GM23338 (cell line): Measurements from ENCODE around the gene SLC6A18. TPM values are rescaled to one million over a fixed set of nuclear protein-coding genes. Genes with fewer than 3 reads are reported as not detected.

Experiments used
- ATAC-seq: fragments of 200-7000 bp; cut with Tn5 transposase; 3 replicates; pipeline ENCODE4 v1.9.1; 2020
- DNase-seq: peaks from one replicate; pipeline ENCODE4 v3.0.0-alpha.2; 2015; ENCODE audit warnings: low spot score
- H2AFZ ChIP-seq: fragments of 200-600 bp; sonication (generic); 2 replicates; pipeline ENCODE4 v1.8.0; 2016; ENCODE audit warnings: antibody characterized with exemption, mild to moderate bottlenecking, moderate library complexity
- H3F3A ChIP-seq: fragments of 200-600 bp; sonication (generic); replicated peaks from 2 replicates; pipeline ENCODE4 v1.8.0; 2017; ENCODE audit warnings: antibody characterized with exemption, mixed run types, low read depth
- H3K27ac ChIP-seq: fragments of 200-600 bp; sonication (generic); 2 replicates; pipeline ENCODE4 v1.6.1; 2016; ENCODE audit warnings: low read depth
- H3K27me3 ChIP-seq: fragments of 200-600 bp; sonication (generic); 2 replicates; pipeline ENCODE4 v1.8.0; 2016; ENCODE audit warnings: mild to moderate bottlenecking, mixed run types, moderate library complexity; ENCODE audit not compliant: insufficient read depth
- H3K36me3 ChIP-seq: fragments of 200-600 bp; sonication (generic); 2 replicates; pipeline ENCODE4 v1.8.0; 2016; ENCODE audit warnings: mild to moderate bottlenecking; ENCODE audit not compliant: insufficient read depth
- H3K4me1 ChIP-seq: fragments of 200-600 bp; sonication (generic); 2 replicates; pipeline ENCODE4 v1.8.0; 2016; ENCODE audit warnings: mild to moderate bottlenecking, moderate library complexity; ENCODE audit not compliant: insufficient read depth
- H3K4me2 ChIP-seq: fragments of 200-600 bp; sonication (generic); 2 replicates; pipeline ENCODE4 v1.7.1; 2017; ENCODE audit warnings: mixed run types
- H3K4me3 ChIP-seq: fragments of 200-600 bp; sonication (generic); 2 replicates; pipeline ENCODE4 v1.6.1; 2016; ENCODE audit warnings: mixed run types
- H3K79me2 ChIP-seq: fragments of 200-600 bp; sonication (generic); replicated peaks from 2 replicates; pipeline ENCODE4 v1.8.0; 2017; ENCODE audit warnings: mild to moderate bottlenecking; ENCODE audit not compliant: insufficient read depth
- H3K9me2 ChIP-seq: fragments of 200-600 bp; sonication (generic); 2 replicates; pipeline ENCODE4 v1.8.0; 2017; ENCODE audit not compliant: insufficient read depth
- H4K20me1 ChIP-seq: fragments of 200-600 bp; sonication (generic); replicated peaks from 2 replicates; pipeline ENCODE4 v1.8.0; 2017; ENCODE audit warnings: mild to moderate bottlenecking; ENCODE audit not compliant: insufficient read depth
- H3K27ac Mint-ChIP-seq: 2 replicates; pipeline ENCODE4 v1.8.0; 2020; ENCODE audit warnings: inconsistent platforms, mild to moderate bottlenecking, moderate library complexity, mixed read lengths
- H3K27me3 Mint-ChIP-seq: 3 replicates; pipeline ENCODE4 v1.8.0; 2022; ENCODE audit warnings: low read depth, mild to moderate bottlenecking, moderate library complexity, mixed read lengths, inconsistent platforms; ENCODE audit not compliant: insufficient read depth, poor library complexity
- H3K36me3 Mint-ChIP-seq: 3 replicates; pipeline ENCODE4 v1.8.0; 2021; ENCODE audit warnings: low read depth, mild to moderate bottlenecking, inconsistent platforms, moderate library complexity, mixed read lengths
- H3K4me1 Mint-ChIP-seq: 3 replicates; pipeline ENCODE4 v1.8.0; 2020; ENCODE audit warnings: mild to moderate bottlenecking, inconsistent platforms, mixed read lengths
- H3K4me3 Mint-ChIP-seq: 3 replicates; pipeline ENCODE4 v1.8.0; 2021; ENCODE audit warnings: moderate library complexity, mild to moderate bottlenecking, inconsistent platforms, mixed read lengths
- H3K9me3 Mint-ChIP-seq: 3 replicates; pipeline ENCODE4 v1.8.0; 2020; ENCODE audit warnings: moderate library complexity, mild to moderate bottlenecking, inconsistent platforms, mixed read lengths
- CREB1 ChIP-seq: fragments of 250-450 bp; sonication (Bioruptor Pico); IDR thresholded peaks from 2 replicates; pipeline ENCODE4 v1.5.0; 2020; ENCODE audit warnings: low read depth, mild to moderate bottlenecking, moderate library complexity
- CTCF ChIP-seq, 2 experiments: fragments of 200-600 bp in 1 of 2; sonication (generic) in 1 of 2; conservative IDR thresholded peaks; 2 replicates each; pipeline versions ENCODE4 v1.5.1 to v1.6.1; 2016 to 2017; ENCODE audit warnings: antibody characterized with exemption in 2 of 2, low read depth in 2 of 2, mild to moderate bottlenecking in 2 of 2, moderate library complexity in 1 of 2
- EZH2phosphoT487 ChIP-seq: fragments of 200-600 bp; sonication (generic); IDR thresholded peaks from one replicate; pipeline ENCODE4 v1.8.1; 2018; ENCODE audit warnings: antibody characterized with exemption; ENCODE audit not compliant: unreplicated experiment
- JUNB ChIP-seq: IDR thresholded peaks from one replicate; pipeline ENCODE4 v1.6.1; 2016; ENCODE audit warnings: antibody characterized with exemption; ENCODE audit not compliant: unreplicated experiment
- NANOG ChIP-seq: IDR thresholded peaks from 2 replicates; pipeline ENCODE4 v1.6.1; 2016; ENCODE audit warnings: antibody characterized with exemption, borderline replicate concordance
- POLR2AphosphoS5 ChIP-seq: IDR thresholded peaks from 2 replicates; pipeline ENCODE4 v1.6.1; 2016; ENCODE audit warnings: antibody characterized with exemption, low read depth
- REST ChIP-seq: IDR thresholded peaks from one replicate; pipeline ENCODE4 v1.6.1; 2018; ENCODE audit warnings: antibody characterized with exemption; ENCODE audit not compliant: unreplicated experiment
- STAT1 ChIP-seq: IDR thresholded peaks from one replicate; pipeline ENCODE4 v1.6.1; 2016; ENCODE audit warnings: antibody characterized with exemption; ENCODE audit not compliant: unreplicated experiment
- ZNF331 ChIP-seq: fragments of 250-450 bp; sonication (Bioruptor Pico); IDR thresholded peaks from 2 replicates; pipeline ENCODE4 v1.5.0; 2020; ENCODE audit warnings: low read depth, mild to moderate bottlenecking, moderate library complexity
- ZNF462 ChIP-seq: fragments of 250-450 bp; sonication (Bioruptor Pico); IDR thresholded peaks from 2 replicates; pipeline ENCODE4 v1.5.0; 2020; ENCODE audit warnings: mild to moderate bottlenecking, moderate library complexity
- polyA plus RNA-seq: library from polyadenylated mRNA; unstranded; fragments of >200 nt; fragmentation: Nextera tagmentation; extraction: Ambion mirVana; gene quantifications from 2 replicates; pipeline ENCODE4 v1.2.1, GENCODE V29; 2016
- total RNA-seq: library from RNA; depleted of rRNA; stranded (reverse); fragments of >200 nt; shearing (Covaris generic); gene quantifications from 2 replicates; pipeline ENCODE4 v1.2.3, GENCODE V29; 2014

SLC6A18 gene
- total and polyA plus RNA-seq, 2 experiments from 2014 or later: not detected

- TF ChIP-seq ZNF331 (CRISPR knock-in tag): no peak
- TF ChIP-seq REST: no peak
- TF ChIP-seq EZH2phosphoT487: no peak
- no peak for TF ChIP-seq CREB1 (CRISPR knock-in tag)
- TF ChIP-seq STAT1: no peak
- no peak for TF ChIP-seq POLR2AphosphoS5
Observed at GRCh38 chr5:1190278-1190677, 34.9 kb upstream of the SLC6A18 start (continued).

- H3K27ac ChIP-seq: no peak overlapping the region
- Mint-ChIP-seq H3K36me3 (no peaks in the 10 kb centered on the region), H3K27ac (no peak overlapping the region), H3K4me3 (no peak overlapping the region), H3K4me1 (no peaks in the 10 kb centered on the region), H3K27me3 (peaks cover 11% of the 10 kb centered on the region), H3K9me3 (no peaks in the 10 kb centered on the region)
- DNase-seq: no peak
- no peaks in the 10 kb centered on the region for H3K36me3 ChIP-seq
- no peak overlapping the region for H2AFZ ChIP-seq
- no peaks in the 10 kb centered on the region for H4K20me1 ChIP-seq
- H3F3A ChIP-seq: no peaks in the 10 kb centered on the region
- no peaks in the 10 kb centered on the region for H3K4me1 ChIP-seq
- peak; percentile 54 for ATAC-seq
- no peak overlapping the region for H3K4me2 ChIP-seq
- no peaks in the 10 kb centered on the region for H3K9me2 ChIP-seq
- H3K79me2 ChIP-seq: no peaks in the 10 kb centered on the region
- H3K27me3 ChIP-seq: no peaks in the 10 kb centered on the region
- H3K4me3 ChIP-seq: no peak overlapping the region
- TF ChIP-seq POLR2AphosphoS5: no peak
- no peak for TF ChIP-seq ZNF462 (CRISPR knock-in tag)
- no peak for TF ChIP-seq ZNF331 (CRISPR knock-in tag)
- no peak for TF ChIP-seq JUNB
- TF ChIP-seq EZH2phosphoT487: no peak
- TF ChIP-seq CTCF (conservative IDR thresholded peaks at IDR 0.05; ENCODE audit: low read depth in 2 of 2): no peak
- TF ChIP-seq CREB1 (CRISPR knock-in tag): no peak
- TF ChIP-seq STAT1: no peak
- no peak for TF ChIP-seq NANOG
Observed at GRCh38 chr5:1190837-1191239, 34.3 kb upstream of the SLC6A18 start.
